A549 (cell line): ENCODE measurements around the gene ADH4. TPM values are rescaled to one million over a fixed set of nuclear protein-coding genes. Genes with fewer than 3 reads are reported as not detected.
A peak's percentile ranks its signal among the peaks of the same experiment; 100 is the strongest.

Experiments
- ATAC-seq, 2 experiments: fragments of 200-7000 bp in 1 of 2; fragments of >200 bp in 1 of 2; cut with Nextera tagmentation in 1 of 2; cut with Tn5 transposase in 1 of 2; 3 replicates each; pipeline versions ENCODE4 v1.8.0 to v1.9.1; 2018 to 2020; ENCODE audit warnings: mild to moderate bottlenecking in 1 of 2, moderate library complexity in 1 of 2
- CTCF ChIA-PET: fragments of 300-600 bp; sonication (Branson Sonifier 250); formaldehyde crosslinking; extraction: SDS; loops from one replicate; lab custom pipeline; 2021; ENCODE audit warnings: antibody characterized with exemption, inconsistent platforms; lab: Yijun Ruan, JAX
- POLR2A ChIA-PET: fragments of 350-600 bp; formaldehyde crosslinking; extraction: SDS; loops from one replicate; lab custom pipeline; 2021; ENCODE audit warnings: antibody characterized with exemption, inconsistent platforms; lab: Yijun Ruan, JAX
- DNase-seq, 2 experiments: peaks; one replicate each; pipeline versions ENCODE4 v3.0.0 to v3.0.0-alpha.2; 2011 to 2016; ENCODE audit warnings: low read depth in 1 of 2, low spot score in 1 of 2
- FAIRE-seq: peaks from 2 replicates; lab custom pipeline; 2011; peaks lifted over from hg19 to GRCh38; lab: Jason Lieb, UNC
- H3K27ac ChIP-seq, 2 experiments: fragments of >200 bp; sonication (Bioruptor Twin); formaldehyde crosslinking; 3 replicates each; pipeline ENCODE4 v1.5.1; 2016 to 2017
- H3K4me1 ChIP-seq: fragments of >200 bp; sonication (Bioruptor Twin); formaldehyde crosslinking; 3 replicates; pipeline ENCODE4 v1.6.1; 2016
- H3K4me2 ChIP-seq: fragments of >200 bp; sonication (Bioruptor Twin); formaldehyde crosslinking; 3 replicates; pipeline ENCODE4 v1.6.1; 2016
- H3K4me3 ChIP-seq: fragments of >200 bp; sonication (Bioruptor Twin); formaldehyde crosslinking; 3 replicates; pipeline ENCODE4 v1.5.1; 2016
- H3K9me3 ChIP-seq: fragments of >200 bp; sonication (Bioruptor Twin); formaldehyde crosslinking; 3 replicates; pipeline ENCODE4 v1.6.1; 2016
- CBX8 ChIP-seq: fragments of 200-600 bp; sonication (generic); IDR thresholded peaks from 2 replicates; pipeline ENCODE4 v1.6.1; 2016
- CHD2 ChIP-seq: fragments of 150-350 bp; IDR thresholded peaks from 2 replicates; pipeline ENCODE4 v1.6.1; 2014; ENCODE audit warnings: low read length; ENCODE audit not compliant: partially characterized antibody
- CHD4 ChIP-seq: fragments of 200-600 bp; sonication (generic); IDR thresholded peaks from 2 replicates; pipeline ENCODE4 v1.6.1; 2016; ENCODE audit warnings: antibody characterized with exemption, mild to moderate bottlenecking, borderline replicate concordance
- ESRRA ChIP-seq: fragments of 150-350 bp; IDR thresholded peaks from 2 replicates; pipeline ENCODE4 v1.6.1; 2014; ENCODE audit warnings: mild to moderate bottlenecking, low read length, borderline replicate concordance
- FOSB ChIP-seq: fragments of 250-450 bp; sonication (Bioruptor Pico); IDR thresholded peaks from 2 replicates; pipeline ENCODE4 v1.5.0; 2020; ENCODE audit warnings: mild to moderate bottlenecking, moderate library complexity
- FOXS1 ChIP-seq: fragments of 250-450 bp; sonication (Bioruptor Pico); IDR thresholded peaks from 2 replicates; pipeline ENCODE4 v1.5.0; 2020; ENCODE audit warnings: mild to moderate bottlenecking, moderate library complexity
- JUNB ChIP-seq: fragments of >200 bp; sonication (Bioruptor Twin); formaldehyde crosslinking; IDR thresholded peaks from 2 replicates; pipeline ENCODE4 v1.6.1; 2016
- KDM1A ChIP-seq: fragments of 200-600 bp; sonication (generic); IDR thresholded peaks from 2 replicates; pipeline ENCODE4 v1.6.1; 2016; ENCODE audit warnings: low read depth, mild to moderate bottlenecking
- MAFK ChIP-seq: fragments of 450-650 bp; IDR thresholded peaks from 2 replicates; pipeline ENCODE4 v1.6.1; 2014; ENCODE audit not compliant: partially characterized antibody
- MAZ ChIP-seq: fragments of 150-350 bp; IDR thresholded peaks from 2 replicates; pipeline ENCODE4 v1.6.1; 2014; ENCODE audit warnings: antibody characterized with exemption, low read depth, low read length, borderline replicate concordance
- NFE2L2 ChIP-seq: fragments of 150-350 bp; conservative IDR thresholded peaks from 2 replicates; pipeline ENCODE4 v1.6.1; 2014; ENCODE audit warnings: low read length
- PHF8 ChIP-seq: fragments of 200-600 bp; sonication (generic); IDR thresholded peaks from 2 replicates; pipeline ENCODE4 v1.6.1; 2016; ENCODE audit warnings: low read depth, mild to moderate bottlenecking, antibody characterized with exemption, moderate library complexity, borderline replicate concordance
- POLR2A ChIP-seq: IDR thresholded peaks from 2 replicates; pipeline ENCODE4 v1.6.1; 2012; ENCODE audit warnings: mild to moderate bottlenecking, low read length
- RARB ChIP-seq: fragments of 250-450 bp; sonication (Bioruptor Pico); IDR thresholded peaks from 2 replicates; pipeline ENCODE4 v1.8.0; 2021; ENCODE audit warnings: mild to moderate bottlenecking, moderate library complexity
- SMC3 ChIP-seq: fragments of >200 bp; sonication (Bioruptor Twin); formaldehyde crosslinking; IDR thresholded peaks from 3 replicates; pipeline ENCODE4 v1.6.1; 2018; ENCODE audit warnings: inconsistent platforms
- SREBF2 ChIP-seq: fragments of 450-650 bp; IDR thresholded peaks from 2 replicates; pipeline ENCODE4 v1.6.1; 2014; ENCODE audit warnings: mild to moderate bottlenecking, moderate library complexity
- ZC3H11A ChIP-seq: fragments of 450-650 bp; IDR thresholded peaks from 2 replicates; pipeline ENCODE4 v1.6.1; 2014; ENCODE audit warnings: antibody characterized with exemption, mild to moderate bottlenecking
- WGBS: methylation state at CpG from one replicate; pipeline ENCODE4 v1.1.6; 2017; ENCODE audit errors: missing lambda C conversion rate; 5-methylcytosine and 5-hydroxymethylcytosine counted together
- polyA plus RNA-seq, 4 experiments: library from polyadenylated mRNA; depleted of rRNA in 3 of 4; stranded (reverse); fragments of >200 nt; fragmentation: RNase III in 1 of 4; extraction: RNeasy Plus Mini Kit Qiagen cat#74134 plus additional on column Dnase treatment in 1 of 4; gene quantifications; 2 replicates in 3 of 4; 3 replicates in 1 of 4; pipeline ENCODE4 v1.2.3, GENCODE V29; 2011 to 2017
- TF ChIP-seq, protein P1 (sequence below): fragments of 150-350 bp; IDR thresholded peaks from 2 replicates; pipeline ENCODE4 v1.6.1; 2014; ENCODE audit warnings: low read depth, mild to moderate bottlenecking, low read length
- TF ChIP-seq, protein P2 (sequence below): IDR thresholded peaks from 2 replicates; pipeline ENCODE4 v1.6.1; 2012
- TF ChIP-seq, protein P3 (sequence below): IDR thresholded peaks from 2 replicates; pipeline ENCODE4 v1.6.1; 2012; ENCODE audit warnings: low read depth, borderline replicate concordance
- TF ChIP-seq, protein P4 (sequence below): fragments of >200 bp; sonication (Bioruptor Twin); formaldehyde crosslinking; IDR thresholded peaks from 3 replicates; pipeline ENCODE4 v1.6.1; 2016
- TF ChIP-seq, protein P5 (sequence below): fragments of 250-450 bp; sonication (Bioruptor Pico); IDR thresholded peaks from 2 replicates; pipeline ENCODE4 v1.5.0; 2020; ENCODE audit warnings: low read depth, mild to moderate bottlenecking, moderate library complexity
- TF ChIP-seq, protein P6 (sequence below): fragments of 250-450 bp; sonication (Bioruptor Pico); IDR thresholded peaks from 2 replicates; pipeline ENCODE4 v1.5.0; 2021; ENCODE audit warnings: mild to moderate bottlenecking, moderate library complexity, borderline replicate concordance

The ADH4 gene
- polyA plus RNA-seq, 2 of the 4 experiments (the other 2 are of a cell fraction): 0.16 TPM; not detected in 1

DNA sequence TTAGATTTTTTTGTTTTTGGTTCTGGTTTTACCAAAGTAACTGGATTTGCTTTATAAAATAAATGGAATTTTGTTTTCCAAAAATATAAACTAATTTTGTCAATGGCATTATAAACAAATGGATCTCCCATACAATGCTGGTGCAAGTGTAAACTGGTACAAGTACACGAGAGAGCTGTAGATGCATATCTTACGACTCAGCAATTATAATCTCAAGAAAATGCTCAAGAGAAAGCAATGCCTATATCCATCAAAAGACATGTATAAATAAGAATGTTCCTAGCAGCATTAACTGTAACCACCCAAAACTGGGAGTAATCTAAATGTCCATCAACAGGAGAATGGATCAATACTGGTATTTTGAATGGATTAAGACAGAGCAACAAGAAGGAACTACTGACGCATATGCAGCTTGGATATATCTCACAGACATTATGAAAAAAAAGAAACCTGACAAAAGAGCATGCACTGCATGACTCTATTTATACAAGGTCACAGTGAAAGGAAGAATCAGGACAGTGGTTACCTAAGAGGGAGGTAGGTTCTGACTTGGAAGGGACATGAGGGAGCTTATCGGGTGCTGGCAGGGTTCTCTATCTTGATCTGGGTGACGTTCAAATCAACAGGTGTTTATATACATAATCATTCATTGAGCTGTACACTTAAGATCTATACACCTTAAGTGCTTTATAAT lies 65.0 kb downstream of the ADH4 start:
- ATAC-seq (no peak), FAIRE-seq (no peak), DNase-seq (no peak)
- Histone ChIP-seq H3K4me2 (no peak overlapping the region), H3K4me3 (no peak overlapping the region), H3K9me3 (no peaks in the 10 kb centered on the region), H3K27ac (no peak overlapping the region), H3K4me1 (no peaks in the 10 kb centered on the region)
- POLR2A ChIA-PET: interaction anchor here (1.6 kb wide), 1 partner anchor 10 kb away, joined by 4 read pairs; the partner anchor contains the start of gene ADH5
- WGBS: 85% methylated on average over 5 of the region's 5 CpGs
- CTCF ChIA-PET: no interaction called here
- no peak for TF ChIP-seq PHF8
- peak; percentile 57 for TF ChIP-seq MAFK

DNA sequence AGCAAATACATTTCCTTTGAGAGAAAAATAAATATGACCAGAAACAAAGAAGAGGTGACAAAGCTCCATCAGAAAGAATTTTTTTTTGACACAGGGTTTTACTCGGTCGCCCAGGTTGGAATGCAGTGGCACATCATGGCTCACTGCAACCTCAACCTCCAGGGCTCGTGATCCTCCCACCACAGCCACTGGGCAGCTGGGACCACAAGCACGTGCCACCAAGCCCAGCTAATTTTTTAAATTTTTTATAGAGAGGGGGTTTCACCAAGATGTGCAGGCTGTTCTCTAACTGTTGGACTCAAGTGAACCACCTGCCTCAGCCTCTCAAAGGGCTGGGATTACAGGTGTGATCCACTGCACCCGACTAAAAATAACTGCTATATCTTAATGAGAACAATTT lies 65.8 kb downstream of the ADH4 start:
- TF ChIP-seq, protein P1, sequence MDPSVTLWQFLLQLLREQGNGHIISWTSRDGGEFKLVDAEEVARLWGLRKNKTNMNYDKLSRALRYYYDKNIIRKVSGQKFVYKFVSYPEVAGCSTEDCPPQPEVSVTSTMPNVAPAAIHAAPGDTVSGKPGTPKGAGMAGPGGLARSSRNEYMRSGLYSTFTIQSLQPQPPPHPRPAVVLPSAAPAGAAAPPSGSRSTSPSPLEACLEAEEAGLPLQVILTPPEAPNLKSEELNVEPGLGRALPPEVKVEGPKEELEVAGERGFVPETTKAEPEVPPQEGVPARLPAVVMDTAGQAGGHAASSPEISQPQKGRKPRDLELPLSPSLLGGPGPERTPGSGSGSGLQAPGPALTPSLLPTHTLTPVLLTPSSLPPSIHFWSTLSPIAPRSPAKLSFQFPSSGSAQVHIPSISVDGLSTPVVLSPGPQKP: no peak
- no peak for TF ChIP-seq CBX8
- no peak for TF ChIP-seq SMC3
- no peak for TF ChIP-seq SREBF2
- no peak for TF ChIP-seq CHD2
- no peak for TF ChIP-seq FOSB (CRISPR knock-in tag)
- TF ChIP-seq, protein P2, sequence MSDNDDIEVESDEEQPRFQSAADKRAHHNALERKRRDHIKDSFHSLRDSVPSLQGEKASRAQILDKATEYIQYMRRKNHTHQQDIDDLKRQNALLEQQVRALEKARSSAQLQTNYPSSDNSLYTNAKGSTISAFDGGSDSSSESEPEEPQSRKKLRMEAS: no peak
- TF ChIP-seq MAFK: no peak
- TF ChIP-seq ZC3H11A: no peak
- TF ChIP-seq KDM1A: no peak
- no peak for TF ChIP-seq RARB (CRISPR knock-in tag)
- no peak for TF ChIP-seq FOXS1 (CRISPR knock-in tag)
- TF ChIP-seq, protein P3, sequence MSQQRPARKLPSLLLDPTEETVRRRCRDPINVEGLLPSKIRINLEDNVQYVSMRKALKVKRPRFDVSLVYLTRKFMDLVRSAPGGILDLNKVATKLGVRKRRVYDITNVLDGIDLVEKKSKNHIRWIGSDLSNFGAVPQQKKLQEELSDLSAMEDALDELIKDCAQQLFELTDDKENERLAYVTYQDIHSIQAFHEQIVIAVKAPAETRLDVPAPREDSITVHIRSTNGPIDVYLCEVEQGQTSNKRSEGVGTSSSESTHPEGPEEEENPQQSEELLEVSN: no peak
- no peak for TF ChIP-seq CHD4
- TF ChIP-seq ESRRA: no peak
- TF ChIP-seq NFE2L2: no peak
- no peak for TF ChIP-seq MAZ
- DNase-seq (no peak), ATAC-seq (no peak), FAIRE-seq (no peak)
- Histone ChIP-seq H3K4me3 (no peak overlapping the region), H3K27ac (no peak overlapping the region), H3K4me1 (no peaks in the 10 kb centered on the region), H3K9me3 (no peaks in the 10 kb centered on the region), H3K4me2 (no peak overlapping the region)
- ChIA-PET CTCF (no interaction called here), POLR2A (no interaction called here)
- WGBS: 87% methylated on average over 5 of the region's 5 CpGs

DNA sequence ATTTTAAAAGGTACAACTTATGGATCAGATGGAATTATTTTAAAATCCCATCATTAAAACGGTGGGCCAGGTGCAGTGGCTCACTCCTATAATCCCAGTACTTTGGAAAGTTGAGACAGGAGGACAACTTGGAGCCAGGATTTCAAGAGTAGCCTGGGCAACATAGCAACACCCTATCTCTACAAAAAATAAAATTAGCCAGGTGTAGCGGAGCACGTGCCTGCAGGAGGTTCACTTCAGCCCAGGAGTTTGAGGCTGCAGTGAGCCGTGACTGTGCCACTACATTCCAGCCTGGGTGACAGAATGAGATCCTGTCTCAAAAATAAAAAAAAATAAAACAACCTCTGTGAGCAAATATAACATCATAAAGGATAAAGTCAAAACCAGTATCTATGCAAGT lies 66.9 kb downstream of the ADH4 start:
- Histone ChIP-seq H3K4me1 (no peaks in the 10 kb centered on the region), H3K9me3 (no peaks in the 10 kb centered on the region), H3K4me3 (no peak overlapping the region), H3K27ac (no peak overlapping the region), H3K4me2 (no peak overlapping the region)
- DNase-seq (no peak), FAIRE-seq (no peak), ATAC-seq (no peak)
- POLR2A ChIA-PET: interaction anchor here (1.0 kb wide), 1 partner anchor 82 kb away, joined by 3 read pairs; the partner anchor contains the start of gene METAP1
- 75% methylated on average over 4 of the region's 4 CpGs for WGBS
- TF ChIP-seq CHD4 (no peak), POLR2A (no peak), KDM1A (no peak), CBX8 (no peak), JUNB (no peak), FOSB (CRISPR knock-in tag) (no peak)
- TF ChIP-seq, protein P4, sequence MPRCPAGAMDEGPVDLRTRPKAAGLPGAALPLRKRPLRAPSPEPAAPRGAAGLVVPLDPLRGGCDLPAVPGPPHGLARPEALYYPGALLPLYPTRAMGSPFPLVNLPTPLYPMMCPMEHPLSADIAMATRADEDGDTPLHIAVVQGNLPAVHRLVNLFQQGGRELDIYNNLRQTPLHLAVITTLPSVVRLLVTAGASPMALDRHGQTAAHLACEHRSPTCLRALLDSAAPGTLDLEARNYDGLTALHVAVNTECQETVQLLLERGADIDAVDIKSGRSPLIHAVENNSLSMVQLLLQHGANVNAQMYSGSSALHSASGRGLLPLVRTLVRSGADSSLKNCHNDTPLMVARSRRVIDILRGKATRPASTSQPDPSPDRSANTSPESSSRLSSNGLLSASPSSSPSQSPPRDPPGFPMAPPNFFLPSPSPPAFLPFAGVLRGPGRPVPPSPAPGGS: no peak
- TF ChIP-seq, protein P5, sequence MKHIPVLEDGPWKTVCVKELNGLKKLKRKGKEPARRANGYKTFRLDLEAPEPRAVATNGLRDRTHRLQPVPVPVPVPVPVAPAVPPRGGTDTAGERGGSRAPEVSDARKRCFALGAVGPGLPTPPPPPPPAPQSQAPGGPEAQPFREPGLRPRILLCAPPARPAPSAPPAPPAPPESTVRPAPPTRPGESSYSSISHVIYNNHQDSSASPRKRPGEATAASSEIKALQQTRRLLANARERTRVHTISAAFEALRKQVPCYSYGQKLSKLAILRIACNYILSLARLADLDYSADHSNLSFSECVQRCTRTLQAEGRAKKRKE: no peak
- TF ChIP-seq, protein P6, sequence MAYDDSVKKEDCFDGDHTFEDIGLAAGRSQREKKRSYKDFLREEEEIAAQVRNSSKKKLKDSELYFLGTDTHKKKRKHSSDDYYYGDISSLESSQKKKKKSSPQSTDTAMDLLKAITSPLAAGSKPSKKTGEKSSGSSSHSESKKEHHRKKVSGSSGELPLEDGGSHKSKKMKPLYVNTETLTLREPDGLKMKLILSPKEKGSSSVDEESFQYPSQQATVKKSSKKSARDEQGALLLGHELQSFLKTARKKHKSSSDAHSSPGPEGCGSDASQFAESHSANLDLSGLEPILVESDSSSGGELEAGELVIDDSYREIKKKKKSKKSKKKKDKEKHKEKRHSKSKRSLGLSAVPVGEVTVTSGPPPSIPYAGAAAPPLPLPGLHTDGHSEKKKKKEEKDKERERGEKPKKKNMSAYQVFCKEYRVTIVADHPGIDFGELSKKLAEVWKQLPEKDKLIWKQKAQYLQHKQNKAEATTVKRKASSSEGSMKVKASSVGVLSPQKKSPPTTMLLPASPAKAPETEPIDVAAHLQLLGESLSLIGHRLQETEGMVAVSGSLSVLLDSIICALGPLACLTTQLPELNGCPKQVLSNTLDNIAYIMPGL (CRISPR knock-in tag): no peak
- CTCF ChIA-PET: no interaction called here
